HepG2 (cell line): Measurements from ENCODE around the gene NIP7. TPM values are rescaled to one million over a fixed set of nuclear protein-coding genes. Genes with fewer than 3 reads are reported as not detected.

Experiments
- AKAP8 ChIP-seq: sonication (generic); formaldehyde crosslinking; IDR thresholded peaks from 2 replicates; pipeline ENCODE4 v1.5.1; 2020; ENCODE audit warnings: mild to moderate bottlenecking, missing genetic modification reagents
- BCL6 ChIP-seq: IDR thresholded peaks from 2 replicates; pipeline ENCODE4 v1.6.1; 2016; ENCODE audit warnings: missing genetic modification reagents, missing compliant biosample characterization
- DDIT3 ChIP-seq: sonication (generic); formaldehyde crosslinking; IDR thresholded peaks from 2 replicates; pipeline ENCODE4 v1.4.0; 2020; ENCODE audit warnings: mild to moderate bottlenecking, missing genetic modification reagents
- EED ChIP-seq: sonication (generic); formaldehyde crosslinking; IDR thresholded peaks from 2 replicates; pipeline ENCODE4 v1.5.0; 2020; ENCODE audit warnings: mild to moderate bottlenecking, missing genetic modification reagents
- FOSL1 ChIP-seq: sonication (generic); formaldehyde crosslinking; IDR thresholded peaks from 2 replicates; pipeline ENCODE4 v1.9.0; 2021; ENCODE audit warnings: missing genetic modification reagents, borderline replicate concordance
- FOXA1 ChIP-seq, 2 experiments: fragments of 450-650 bp in 1 of 2; sonication (generic) in 1 of 2; formaldehyde crosslinking in 1 of 2; IDR thresholded peaks; 2 replicates each; pipeline versions ENCODE4 v1.4.0 to v1.6.1; 2016 to 2020; ENCODE audit warnings: missing genetic modification reagents in 1 of 2
- FOXO1 ChIP-seq: sonication (generic); formaldehyde crosslinking; IDR thresholded peaks from 2 replicates; pipeline ENCODE4 v1.4.0; 2020; ENCODE audit warnings: missing genetic modification reagents
- SMARCC2 ChIP-seq: fragments of 450-650 bp; IDR thresholded peaks from 2 replicates; pipeline ENCODE4 v1.6.1; 2017; ENCODE audit warnings: antibody characterized with exemption, mild to moderate bottlenecking
- SOX13 ChIP-seq, 3 experiments: fragments of 450-650 bp in 1 of 3; sonication (generic) in 1 of 3; formaldehyde crosslinking in 1 of 3; IDR thresholded peaks in 2 of 3; conservative IDR thresholded peaks in 1 of 3; 2 replicates each; pipeline versions ENCODE4 v1.5.0 to v1.6.1; 2016 to 2020; ENCODE audit warnings: antibody characterized with exemption in 1 of 3, mild to moderate bottlenecking in 1 of 3, missing compliant biosample characterization in 1 of 3, missing genetic modification reagents in 1 of 3, moderate library complexity in 1 of 3
- TBL1XR1 ChIP-seq: fragments of 150-350 bp; IDR thresholded peaks from 2 replicates; pipeline ENCODE4 v1.6.1; 2014; ENCODE audit warnings: borderline replicate concordance, low read length; ENCODE audit not compliant: partially characterized antibody
- TEAD3 ChIP-seq: optimal IDR thresholded peaks from 2 replicates; pipeline ENCODE3; 2016; ENCODE audit warnings: borderline replicate concordance
- ZNF207 ChIP-seq: fragments of 450-650 bp; IDR thresholded peaks from 2 replicates; pipeline ENCODE4 v1.6.1; 2016; ENCODE audit warnings: antibody characterized with exemption, borderline replicate concordance
- ZNF235 ChIP-seq: sonication (generic); formaldehyde crosslinking; IDR thresholded peaks from 2 replicates; pipeline ENCODE4 v1.8.1; 2023; ENCODE audit warnings: mild to moderate bottlenecking, missing genetic modification reagents, borderline replicate concordance
- ZNF570 ChIP-seq: sonication (generic); formaldehyde crosslinking; IDR thresholded peaks from 2 replicates; pipeline ENCODE4 v1.4.0; 2020; ENCODE audit warnings: mild to moderate bottlenecking, missing genetic modification reagents, borderline replicate concordance
- ZNF772 ChIP-seq: sonication (generic); formaldehyde crosslinking; IDR thresholded peaks from 2 replicates; pipeline ENCODE4 v1.5.0; 2020; ENCODE audit warnings: mild to moderate bottlenecking, missing genetic modification reagents
- ZNF775 ChIP-seq: sonication (generic); formaldehyde crosslinking; IDR thresholded peaks from 2 replicates; pipeline ENCODE4 v1.4.0; 2020; ENCODE audit warnings: missing genetic modification reagents, mild to moderate bottlenecking, moderate library complexity, borderline replicate concordance
- ZSCAN20 ChIP-seq: sonication (generic); formaldehyde crosslinking; IDR thresholded peaks from 2 replicates; pipeline ENCODE4 v1.4.0; 2020; ENCODE audit warnings: missing genetic modification reagents, mild to moderate bottlenecking, borderline replicate concordance
- ZZZ3 ChIP-seq: sonication (generic); formaldehyde crosslinking; IDR thresholded peaks from 2 replicates; pipeline ENCODE4 v1.4.0; 2020; ENCODE audit warnings: missing genetic modification reagents, mild to moderate bottlenecking, borderline replicate concordance
- polyA plus RNA-seq, 8 experiments: library from polyadenylated mRNA; depleted of rRNA in 3 of 8; stranded (reverse) in 7 of 8; unstranded in 1 of 8; fragments of >200 nt; fragmentation: Illumina TruSeq in 4 of 8; extraction: Trizol in 4 of 8; gene quantifications; 2 replicates each; pipeline versions ENCODE4 v1.2.1 to v1.2.3, GENCODE V29; 2011 to 2016; ENCODE audit warnings: low read depth in 4 of 8, missing spikeins in 1 of 8, mixed read lengths in 1 of 8; ENCODE audit not compliant: insufficient read depth in 1 of 8
- total RNA-seq, 5 experiments: library from RNA; depleted of rRNA; stranded (reverse); fragments of >200 nt; fragmentation: Illumina TruSeq; extraction: Trizol; gene quantifications; 2 replicates each; pipeline ENCODE4 v1.2.3, GENCODE V29; 2016; ENCODE audit warnings: low read depth in 1 of 5
- TF ChIP-seq, protein P1 (sequence below): sonication (generic); formaldehyde crosslinking; IDR thresholded peaks from 2 replicates; pipeline ENCODE4 v1.5.0; 2020; ENCODE audit warnings: mild to moderate bottlenecking, missing genetic modification reagents
- TF ChIP-seq, protein P2 (sequence below): conservative IDR thresholded peaks from 2 replicates; pipeline ENCODE4 v1.6.1; 2018; ENCODE audit warnings: missing genetic modification reagents
- TF ChIP-seq, protein P3 (sequence below): sonication (generic); formaldehyde crosslinking; IDR thresholded peaks from 2 replicates; pipeline ENCODE4 v1.5.1; 2020; ENCODE audit warnings: mild to moderate bottlenecking, moderate library complexity, missing genetic modification reagents

The NIP7 gene
- total and polyA plus RNA-seq, 2 of the 13 experiments (the other 11 are each of a cell fraction or from before 2014, with no cell fraction given): 15.3 to 114 TPM

- TF ChIP-seq FOXA1 (IDR thresholded peaks at IDR 0.05) (no peak), FOXA1 (CRISPR knock-in tag; IDR thresholded peaks at IDR 0.05) (peak; percentile 40), FOXO1 (CRISPR knock-in tag) (peak; percentile 76; the same call in 1 of the 2 replicates), ZZZ3 (no peak), TBL1XR1 (peak; percentile 27), DDIT3 (CRISPR knock-in tag) (no peak), FOSL1 (no peak), EED (CRISPR knock-in tag) (no peak), SMARCC2 (no peak), AKAP8 (no peak), TEAD3 (CRISPR knock-in tag) (peak; percentile 42), ZNF207 (no peak), BCL6 (no peak; the same call in 1 of the 2 replicates), ZNF570 (CRISPR knock-in tag) (no peak), ZNF235 (peak; percentile 47; the same call in 1 of the 2 replicates), ZNF772 (peak; percentile 44; the same call in 1 of the 2 replicates), ZSCAN20 (no peak), SOX13 (IDR thresholded peaks at IDR 0.05) (no peak), SOX13 (CRISPR knock-in tag; conservative IDR thresholded peaks at IDR 0.05 in 1 of 2, IDR thresholded peaks at IDR 0.05 in 1 of 2) (peak in 1 of 2 experiments; percentile 51; a peak in 1 of 4 replicates), ZNF775 (CRISPR knock-in tag) (no peak)
- TF ChIP-seq, protein P1, sequence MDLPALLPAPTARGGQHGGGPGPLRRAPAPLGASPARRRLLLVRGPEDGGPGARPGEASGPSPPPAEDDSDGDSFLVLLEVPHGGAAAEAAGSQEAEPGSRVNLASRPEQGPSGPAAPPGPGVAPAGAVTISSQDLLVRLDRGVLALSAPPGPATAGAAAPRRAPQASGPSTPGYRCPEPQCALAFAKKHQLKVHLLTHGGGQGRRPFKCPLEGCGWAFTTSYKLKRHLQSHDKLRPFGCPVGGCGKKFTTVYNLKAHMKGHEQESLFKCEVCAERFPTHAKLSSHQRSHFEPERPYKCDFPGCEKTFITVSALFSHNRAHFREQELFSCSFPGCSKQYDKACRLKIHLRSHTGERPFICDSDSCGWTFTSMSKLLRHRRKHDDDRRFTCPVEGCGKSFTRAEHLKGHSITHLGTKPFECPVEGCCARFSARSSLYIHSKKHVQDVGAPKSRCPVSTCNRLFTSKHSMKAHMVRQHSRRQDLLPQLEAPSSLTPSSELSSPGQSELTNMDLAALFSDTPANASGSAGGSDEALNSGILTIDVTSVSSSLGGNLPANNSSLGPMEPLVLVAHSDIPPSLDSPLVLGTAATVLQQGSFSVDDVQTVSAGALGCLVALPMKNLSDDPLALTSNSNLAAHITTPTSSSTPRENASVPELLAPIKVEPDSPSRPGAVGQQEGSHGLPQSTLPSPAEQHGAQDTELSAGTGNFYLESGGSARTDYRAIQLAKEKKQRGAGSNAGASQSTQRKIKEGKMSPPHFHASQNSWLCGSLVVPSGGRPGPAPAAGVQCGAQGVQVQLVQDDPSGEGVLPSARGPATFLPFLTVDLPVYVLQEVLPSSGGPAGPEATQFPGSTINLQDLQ (CRISPR knock-in tag): no peak
- TF ChIP-seq, protein P2, sequence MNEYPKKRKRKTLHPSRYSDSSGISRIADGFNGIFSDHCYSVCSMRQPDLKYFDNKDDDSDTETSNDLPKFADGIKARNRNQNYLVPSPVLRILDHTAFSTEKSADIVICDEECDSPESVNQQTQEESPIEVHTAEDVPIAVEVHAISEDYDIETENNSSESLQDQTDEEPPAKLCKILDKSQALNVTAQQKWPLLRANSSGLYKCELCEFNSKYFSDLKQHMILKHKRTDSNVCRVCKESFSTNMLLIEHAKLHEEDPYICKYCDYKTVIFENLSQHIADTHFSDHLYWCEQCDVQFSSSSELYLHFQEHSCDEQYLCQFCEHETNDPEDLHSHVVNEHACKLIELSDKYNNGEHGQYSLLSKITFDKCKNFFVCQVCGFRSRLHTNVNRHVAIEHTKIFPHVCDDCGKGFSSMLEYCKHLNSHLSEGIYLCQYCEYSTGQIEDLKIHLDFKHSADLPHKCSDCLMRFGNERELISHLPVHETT (CRISPR knock-in tag): no peak; the same call in 1 of the 2 replicates
- TF ChIP-seq, protein P3, sequence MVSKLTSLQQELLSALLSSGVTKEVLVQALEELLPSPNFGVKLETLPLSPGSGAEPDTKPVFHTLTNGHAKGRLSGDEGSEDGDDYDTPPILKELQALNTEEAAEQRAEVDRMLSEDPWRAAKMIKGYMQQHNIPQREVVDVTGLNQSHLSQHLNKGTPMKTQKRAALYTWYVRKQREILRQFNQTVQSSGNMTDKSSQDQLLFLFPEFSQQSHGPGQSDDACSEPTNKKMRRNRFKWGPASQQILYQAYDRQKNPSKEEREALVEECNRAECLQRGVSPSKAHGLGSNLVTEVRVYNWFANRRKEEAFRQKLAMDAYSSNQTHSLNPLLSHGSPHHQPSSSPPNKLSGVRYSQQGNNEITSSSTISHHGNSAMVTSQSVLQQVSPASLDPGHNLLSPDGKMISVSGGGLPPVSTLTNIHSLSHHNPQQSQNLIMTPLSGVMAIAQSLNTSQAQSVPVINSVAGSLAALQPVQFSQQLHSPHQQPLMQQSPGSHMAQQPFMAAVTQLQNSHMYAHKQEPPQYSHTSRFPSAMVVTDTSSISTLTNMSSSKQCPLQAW: peak; percentile 44; the same call in 1 of the 2 replicates
Measured at GRCh38 chr16:69310653-69311532, 28.7 kb upstream of the NIP7 start, which contains the start of gene VPS4A (continued).
